ENCODE measurements around the gene CCDC197.

Gene CCDC197

GRCh38 chr14:94037954-94038353 is 40.9 kb downstream of the CCDC197 start:
- no peak overlapping the region for H3K9ac ChIP-seq (ENCODE audit: low read depth, low read length, poor library complexity, severe bottlenecking)
- no peaks in the 10 kb centered on the region for H3F3A ChIP-seq (ENCODE audit: low read depth)
- no peaks in the 10 kb centered on the region for H4K20me1 ChIP-seq (ENCODE audit: insufficient read depth, low read length, poor library complexity, severe bottlenecking)
- H3K27me3 ChIP-seq (ENCODE audit: insufficient read depth, low read length, poor library complexity, severe bottlenecking), result no peaks in the 10 kb centered on the region
- no peaks in the 10 kb centered on the region for H3K9me2 ChIP-seq (replicated peaks; ENCODE audit: low read depth, low read length)
- no peaks in the 10 kb centered on the region for H3K36me3 ChIP-seq (ENCODE audit: insufficient read depth, low read length)
- H3K4me1 ChIP-seq (ENCODE audit: insufficient read depth, low read length, poor library complexity, severe bottlenecking), result no peaks in the 10 kb centered on the region
- H3K79me2 ChIP-seq (ENCODE audit: insufficient read depth, low read length), result no peaks in the 10 kb centered on the region
- H3K9me3 ChIP-seq (ENCODE audit: insufficient read depth, low read depth, low read length), result no peaks in the 10 kb centered on the region
- H3K4me2 ChIP-seq (ENCODE audit: low read depth, low read length, poor library complexity, severe bottlenecking), result no peak overlapping the region
- no peak overlapping the region for H3K4me3 ChIP-seq (ENCODE audit: low read length, poor library complexity, severe bottlenecking)
- TF ChIP-seq CTCF (conservative IDR thresholded peaks at IDR 0.05; ENCODE audit: low read length) (no peak), EZH2phosphoT487 (IDR thresholded peaks at IDR 0.05; ENCODE audit: borderline replicate concordance) (no peak)
- no peak overlapping the region for H2AFZ ChIP-seq (ENCODE audit: low read length)

GRCh38 chr14:94038510-94038909 is 41.4 kb downstream of the CCDC197 start:
- H2AFZ ChIP-seq (ENCODE audit: low read length), result no peak overlapping the region
- H3F3A ChIP-seq (ENCODE audit: low read depth), result no peaks in the 10 kb centered on the region
- H4K20me1 ChIP-seq (ENCODE audit: insufficient read depth, low read length, poor library complexity, severe bottlenecking), result no peaks in the 10 kb centered on the region
- no peaks in the 10 kb centered on the region for H3K4me1 ChIP-seq (ENCODE audit: insufficient read depth, low read length, poor library complexity, severe bottlenecking)
- no peaks in the 10 kb centered on the region for H3K9me2 ChIP-seq (replicated peaks; ENCODE audit: low read depth, low read length)
- H3K4me2 ChIP-seq (ENCODE audit: low read depth, low read length, poor library complexity, severe bottlenecking), result no peak overlapping the region
- H3K9ac ChIP-seq (ENCODE audit: low read depth, low read length, poor library complexity, severe bottlenecking), result no peak overlapping the region
- H3K27me3 ChIP-seq (ENCODE audit: insufficient read depth, low read length, poor library complexity, severe bottlenecking), result no peaks in the 10 kb centered on the region
- H3K9me3 ChIP-seq (ENCODE audit: insufficient read depth, low read depth, low read length), result no peaks in the 10 kb centered on the region
- H3K79me2 ChIP-seq (ENCODE audit: insufficient read depth, low read length), result no peaks in the 10 kb centered on the region
- no peaks in the 10 kb centered on the region for H3K36me3 ChIP-seq (ENCODE audit: insufficient read depth, low read length)
- no peak overlapping the region for H3K4me3 ChIP-seq (ENCODE audit: low read length, poor library complexity, severe bottlenecking)
- no peak for TF ChIP-seq CTCF (conservative IDR thresholded peaks at IDR 0.05; ENCODE audit: low read length)
- no peak for TF ChIP-seq EZH2phosphoT487 (IDR thresholded peaks at IDR 0.05; ENCODE audit: borderline replicate concordance)

GRCh38 chr14:94038921-94039629 is 42.0 kb downstream of the CCDC197 start:
- no peaks in the 10 kb centered on the region for H3K27me3 ChIP-seq (ENCODE audit: insufficient read depth, low read length, poor library complexity, severe bottlenecking)

More at GRCh38 chr14:94038921-94039629, 42.0 kb downstream of the CCDC197 start:
- Histone ChIP-seq H3K36me3 (ENCODE audit: insufficient read depth, low read length) (peaks cover 2% of the 10 kb centered on the region; the same call in 1 of the 2 replicates), H2AFZ (ENCODE audit: low read length) (no peak overlapping the region), H3K4me2 (ENCODE audit: low read depth, low read length, poor library complexity, severe bottlenecking) (no peak overlapping the region), H3K4me1 (ENCODE audit: insufficient read depth, low read length, poor library complexity, severe bottlenecking) (no peaks in the 10 kb centered on the region), H3K9me2 (replicated peaks; ENCODE audit: low read depth, low read length) (no peaks in the 10 kb centered on the region), H3F3A (ENCODE audit: low read depth) (no peaks in the 10 kb centered on the region), H4K20me1 (ENCODE audit: insufficient read depth, low read length, poor library complexity, severe bottlenecking) (no peaks in the 10 kb centered on the region), H3K9ac (ENCODE audit: low read depth, low read length, poor library complexity, severe bottlenecking) (no peak overlapping the region), H3K4me3 (ENCODE audit: low read length, poor library complexity, severe bottlenecking) (no peak overlapping the region), H3K79me2 (ENCODE audit: insufficient read depth, low read length) (no peaks in the 10 kb centered on the region), H3K9me3 (ENCODE audit: insufficient read depth, low read depth, low read length) (no peaks in the 10 kb centered on the region)
- no peak for TF ChIP-seq CTCF (conservative IDR thresholded peaks at IDR 0.05; ENCODE audit: low read length)
- TF ChIP-seq EZH2phosphoT487 (IDR thresholded peaks at IDR 0.05; ENCODE audit: borderline replicate concordance), result no peak

Measured in Loucy (cell line).